GM12878 (cell line): ENCODE measurements around the gene ASNSD1. TPM values are rescaled to one million over a fixed set of nuclear protein-coding genes. Genes with fewer than 3 reads are reported as not detected.

Source experiments
- FOXK2 ChIP-seq: fragments of 450-650 bp; IDR thresholded peaks from 2 replicates; pipeline ENCODE4 v1.6.1; 2017; ENCODE audit warnings: mild to moderate bottlenecking, moderate library complexity
- IKZF2 ChIP-seq, 2 experiments: fragments of 450-650 bp; IDR thresholded peaks; 2 replicates each; pipeline ENCODE4 v1.6.1; 2017; ENCODE audit warnings: mild to moderate bottlenecking in 2 of 2, moderate library complexity in 2 of 2
- IRF3 ChIP-seq: fragments of 450-650 bp; IDR thresholded peaks from 2 replicates; pipeline ENCODE4 v1.6.1; 2014; ENCODE audit warnings: mild to moderate bottlenecking
- NKRF ChIP-seq: fragments of 450-650 bp; conservative IDR thresholded peaks from 2 replicates; pipeline ENCODE4 v1.6.1; 2017; ENCODE audit warnings: mild to moderate bottlenecking, moderate library complexity
- PAX5 ChIP-seq: IDR thresholded peaks from 2 replicates; pipeline ENCODE4 v1.6.1; 2011; ENCODE audit warnings: low read depth, low read length, borderline replicate concordance
- RBBP5 ChIP-seq: fragments of 200-600 bp; sonication (generic); conservative IDR thresholded peaks from 2 replicates; pipeline ENCODE4 v1.6.1; 2016
- REST ChIP-seq: IDR thresholded peaks from 2 replicates; pipeline ENCODE4 v1.6.1; 2012; ENCODE audit warnings: mild to moderate bottlenecking, low read depth, low read length
- SRF ChIP-seq, 2 experiments: IDR thresholded peaks; 2 replicates each; pipeline ENCODE4 v1.6.1; 2011; ENCODE audit warnings: low read depth in 2 of 2, low read length in 2 of 2, mild to moderate bottlenecking in 1 of 2, moderate library complexity in 1 of 2
- STAT3 ChIP-seq: IDR thresholded peaks from 2 replicates; pipeline ENCODE4 v1.6.1; 2011; ENCODE audit warnings: low read depth, low read length, improper control_type of control experiment
- ZNF384 ChIP-seq: IDR thresholded peaks from 2 replicates; pipeline ENCODE4 v1.6.1; 2012; ENCODE audit warnings: low read depth, mild to moderate bottlenecking, low read length, improper control_type of control experiment, borderline replicate concordance
- polyA plus RNA-seq, 11 experiments: library from polyadenylated mRNA; depleted of rRNA in 4 of 11; unstranded in 6 of 11; stranded (reverse) in 5 of 11; fragments of >200 nt; fragmentation: Nextera tagmentation in 4 of 11; fragmentation: Illumina TruSeq in 1 of 11; extraction: Ambion mirVana in 4 of 11; extraction: Trizol in 1 of 11; gene quantifications; 1 replicate in 1 of 11; 2 replicates in 10 of 11; pipeline versions ENCODE4 v1.2.1 to v1.2.3, GENCODE V29; 2011 to 2016; ENCODE audit warnings: inconsistent platforms in 2 of 11, missing spikeins in 2 of 11, low read depth in 1 of 11
- total RNA-seq, 4 experiments: library from RNA; depleted of rRNA in 3 of 4; stranded (reverse); fragments of >200 nt in 3 of 4; fragmentation: Illumina TruSeq in 1 of 4; extraction: Trizol in 1 of 4; gene quantifications; 2 replicates each; pipeline versions ENCODE4 v1.2.1 to v1.2.3, GENCODE V29; 2013 to 2021
- TF ChIP-seq, protein P1 (sequence below): fragments of 450-650 bp; IDR thresholded peaks from 2 replicates; pipeline ENCODE4 v1.6.1; 2018; ENCODE audit warnings: mild to moderate bottlenecking, low read depth, moderate library complexity; ENCODE audit not compliant: partially characterized antibody

Gene ASNSD1
- total and polyA plus RNA-seq, 10 of the 15 experiments (the other 5 are each of a cell fraction or from before 2014, with no cell fraction given), result 39.1 to 89.8 (median 72.1) TPM

DNA sequence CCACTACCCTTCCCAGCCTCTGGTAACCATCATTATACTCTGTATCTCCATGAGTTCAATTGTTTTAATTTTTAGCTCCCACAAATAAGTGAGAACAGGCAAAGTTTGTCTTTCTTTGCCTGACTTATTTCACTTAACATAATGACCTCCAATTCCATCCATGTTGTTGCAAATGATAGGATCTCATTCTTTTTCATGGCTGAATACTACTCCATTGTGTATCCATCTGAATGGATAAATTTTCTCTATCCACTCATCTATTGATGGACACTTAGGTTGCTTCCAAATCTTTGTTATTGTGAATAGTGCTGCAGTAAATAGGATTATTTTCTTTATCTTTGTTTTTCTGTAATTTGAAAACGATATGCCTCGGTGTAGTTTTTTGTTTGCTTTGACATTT is 39.4 kb downstream of the ASNSD1 start (continued):
- TF ChIP-seq NKRF (no peak), FOXK2 (no peak), IKZF2 (IDR thresholded peaks at IDR 0.05) (no peak), RBBP5 (no peak), REST (no peak), STAT3 (no peak), IRF3 (no peak), PAX5 (no peak), SRF (IDR thresholded peaks at IDR 0.05; ENCODE audit: low read depth in 2 of 2, low read length in 2 of 2) (no peak), ZNF384 (no peak)
- TF ChIP-seq, protein P1, sequence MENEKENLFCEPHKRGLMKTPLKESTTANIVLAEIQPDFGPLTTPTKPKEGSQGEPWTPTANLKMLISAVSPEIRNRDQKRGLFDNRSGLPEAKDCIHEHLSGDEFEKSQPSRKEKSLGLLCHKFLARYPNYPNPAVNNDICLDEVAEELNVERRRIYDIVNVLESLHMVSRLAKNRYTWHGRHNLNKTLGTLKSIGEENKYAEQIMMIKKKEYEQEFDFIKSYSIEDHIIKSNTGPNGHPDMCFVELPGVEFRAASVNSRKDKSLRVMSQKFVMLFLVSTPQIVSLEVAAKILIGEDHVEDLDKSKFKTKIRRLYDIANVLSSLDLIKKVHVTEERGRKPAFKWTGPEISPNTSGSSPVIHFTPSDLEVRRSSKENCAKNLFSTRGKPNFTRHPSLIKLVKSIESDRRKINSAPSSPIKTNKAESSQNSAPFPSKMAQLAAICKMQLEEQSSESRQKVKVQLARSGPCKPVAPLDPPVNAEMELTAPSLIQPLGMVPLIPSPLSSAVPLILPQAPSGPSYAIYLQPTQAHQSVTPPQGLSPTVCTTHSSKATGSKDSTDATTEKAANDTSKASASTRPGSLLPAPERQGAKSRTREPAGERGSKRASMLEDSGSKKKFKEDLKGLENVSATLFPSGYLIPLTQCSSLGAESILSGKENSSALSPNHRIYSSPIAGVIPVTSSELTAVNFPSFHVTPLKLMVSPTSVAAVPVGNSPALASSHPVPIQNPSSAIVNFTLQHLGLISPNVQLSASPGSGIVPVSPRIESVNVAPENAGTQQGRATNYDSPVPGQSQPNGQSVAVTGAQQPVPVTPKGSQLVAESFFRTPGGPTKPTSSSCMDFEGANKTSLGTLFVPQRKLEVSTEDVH, result no peak
